Skeletal muscle tissue (tissue), 4 donors: ENCODE results near the gene MRTFB. TPM values are rescaled to one million over a fixed set of nuclear protein-coding genes. Genes with fewer than 3 reads are reported as not detected.

Source experiments
- H3K27ac ChIP-seq: one replicate; pipeline ENCODE4 v1.7.0; 2013; ENCODE audit warnings: mild to moderate bottlenecking, low read depth, low read length, inconsistent platforms
- H3K27me3 ChIP-seq, 3 donors: one replicate each; pipeline ENCODE4 v1.7.0; 2013; ENCODE audit warnings: low read length in 3 of 3; ENCODE audit not compliant: control insufficient read depth in 3 of 3, insufficient read depth in 3 of 3
- H3K36me3 ChIP-seq, 3 donors: one replicate each; pipeline ENCODE4 v1.7.0; 2013; ENCODE audit warnings: low read length in 3 of 3; ENCODE audit not compliant: control insufficient read depth in 3 of 3, insufficient read depth in 3 of 3
- H3K4me1 ChIP-seq, 3 donors: one replicate each; pipeline ENCODE4 v1.7.0; 2013; ENCODE audit warnings: low read length in 3 of 3, mild to moderate bottlenecking in 3 of 3; ENCODE audit not compliant: control insufficient read depth in 3 of 3, insufficient read depth in 3 of 3
- H3K4me3 ChIP-seq, 3 donors: one replicate each; pipeline ENCODE4 v1.7.0; 2013; ENCODE audit warnings: low read length in 3 of 3
- H3K9ac ChIP-seq, 3 donors: one replicate each; pipeline ENCODE4 v1.7.0; 2013; ENCODE audit warnings: low read length in 3 of 3, mild to moderate bottlenecking in 3 of 3, moderate library complexity in 2 of 3, low read depth in 1 of 3
- H3K9me3 ChIP-seq, 3 donors: one replicate each; pipeline ENCODE4 v1.7.0; 2013; ENCODE audit warnings: low read length in 3 of 3; ENCODE audit not compliant: control insufficient read depth in 3 of 3
- total RNA-seq: library from RNA; depleted of rRNA; stranded (reverse); fragments of >200 nt; gene quantifications from one replicate; pipeline ENCODE4 v1.2.3, GENCODE V29; 2014
- donor health status: Osteomylitis.

MRTFB gene
- total RNA-seq, 1 donor from 2014 or later, result 13.0 TPM

GRCh38 chr16:14307059-14307526 lies 236.0 kb downstream of the MRTFB start:
- H3K27me3 ChIP-seq, result no peaks in the 10 kb centered on the region
- H3K4me3 ChIP-seq, result peak overlapping the region; percentile 40 to 72 (median 65)
- peaks cover 55 to 64% (median 62%) of the 10 kb centered on the region in 3 donors for H3K4me1 ChIP-seq
- no peaks in the 10 kb centered on the region for H3K36me3 ChIP-seq
- no peaks in the 10 kb centered on the region for H3K9me3 ChIP-seq
- H3K9ac ChIP-seq, result peak overlapping the region; percentile 63 to 95 (median 92)
- peak overlapping the region; percentile 94 for H3K27ac ChIP-seq

GRCh38 chr16:14307527-14308367 lies 236.6 kb downstream of the MRTFB start:
- Histone ChIP-seq H3K27ac (peak overlapping the region; percentile 94), H3K36me3 (no peaks in the 10 kb centered on the region), H3K9ac (peak overlapping the region; percentile 63 to 95 (median 92)), H3K4me3 (peak overlapping the region; percentile 40 to 72 (median 65)), H3K9me3 (no peaks in the 10 kb centered on the region), H3K4me1 (peaks cover 55 to 64% (median 64%) of the 10 kb centered on the region in 3 donors), H3K27me3 (no peaks in the 10 kb centered on the region)

DNA sequence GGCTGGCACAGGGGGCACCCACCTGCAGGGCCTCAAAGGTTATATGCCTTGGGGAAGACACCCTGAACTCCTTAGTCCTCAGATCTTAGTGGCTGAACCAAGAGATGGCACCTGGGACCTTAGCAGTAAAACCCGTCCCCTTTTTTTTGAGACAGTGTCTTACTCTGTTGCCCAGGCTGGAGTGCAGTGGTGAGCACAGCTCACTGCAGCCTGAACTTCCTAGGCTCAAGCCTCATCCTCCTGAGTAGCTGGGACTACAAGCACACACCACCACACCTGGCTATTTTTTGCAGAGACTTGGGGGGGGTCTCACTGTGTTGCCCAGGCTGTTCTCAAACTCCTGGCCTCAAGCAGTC lies 237.2 kb downstream of the MRTFB start:
- Histone ChIP-seq H3K36me3 (no peaks in the 10 kb centered on the region), H3K27me3 (no peaks in the 10 kb centered on the region), H3K9ac (peak overlapping the region; percentile 63 to 95 (median 92)), H3K9me3 (no peaks in the 10 kb centered on the region), H3K4me3 (peak overlapping the region; percentile 45 to 72 (median 65)), H3K27ac (peak overlapping the region; percentile 94), H3K4me1 (peaks cover 56 to 66% (median 63%) of the 10 kb centered on the region in 3 donors)

DNA sequence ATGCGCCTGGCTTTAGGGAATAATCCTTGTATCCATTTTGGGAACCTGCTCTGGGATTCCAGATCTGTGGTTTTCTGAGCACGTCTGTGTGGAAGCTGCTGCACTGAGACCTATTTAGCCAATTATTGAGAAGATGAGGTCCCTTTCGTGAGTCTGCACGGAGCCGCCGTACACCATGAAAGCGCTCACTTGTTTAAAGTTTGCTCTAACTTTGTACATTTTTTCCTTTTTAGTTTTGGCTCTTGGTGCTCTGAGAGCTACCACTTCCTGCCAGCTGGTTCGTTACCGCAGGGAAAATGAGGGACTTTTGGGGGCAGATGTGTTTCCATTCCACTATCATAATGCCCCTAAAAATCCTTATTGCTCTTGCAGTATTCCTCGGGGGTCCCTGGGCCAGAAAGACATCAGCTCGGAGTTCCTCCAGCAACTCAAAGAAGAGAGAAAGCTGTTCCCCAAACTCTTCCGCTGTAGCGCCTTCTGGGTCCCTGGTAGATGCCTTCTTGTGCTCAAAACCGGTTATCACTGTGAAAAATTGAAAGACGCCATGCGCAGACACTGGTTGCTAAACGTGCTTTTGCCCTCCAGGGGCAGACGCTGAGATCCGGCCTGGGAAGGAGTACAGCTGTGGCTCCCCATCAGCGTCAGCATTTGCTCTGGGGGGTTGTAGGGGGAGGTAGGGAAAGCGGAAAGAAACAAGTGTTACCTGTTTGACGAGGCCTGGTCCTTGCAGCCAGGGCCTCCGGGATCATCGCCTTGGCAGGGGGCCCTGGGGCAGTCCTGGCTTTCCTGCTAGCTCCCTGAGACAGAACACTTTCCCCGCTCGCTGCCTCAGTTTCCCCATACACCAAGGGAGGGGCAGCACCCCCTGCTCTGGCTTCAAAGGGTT lies 238.1 kb downstream of the MRTFB start:
- Histone ChIP-seq H3K4me3 (peak overlapping the region; percentile 45 to 72 (median 65)), H3K4me1 (peaks cover 65 to 71% (median 68%) of the 10 kb centered on the region in 3 donors), H3K27me3 (no peaks in the 10 kb centered on the region), H3K27ac (peak overlapping the region; percentile 94), H3K36me3 (no peaks in the 10 kb centered on the region), H3K9me3 (no peaks in the 10 kb centered on the region), H3K9ac (peak overlapping the region; percentile 66 to 95 (median 92))

DNA sequence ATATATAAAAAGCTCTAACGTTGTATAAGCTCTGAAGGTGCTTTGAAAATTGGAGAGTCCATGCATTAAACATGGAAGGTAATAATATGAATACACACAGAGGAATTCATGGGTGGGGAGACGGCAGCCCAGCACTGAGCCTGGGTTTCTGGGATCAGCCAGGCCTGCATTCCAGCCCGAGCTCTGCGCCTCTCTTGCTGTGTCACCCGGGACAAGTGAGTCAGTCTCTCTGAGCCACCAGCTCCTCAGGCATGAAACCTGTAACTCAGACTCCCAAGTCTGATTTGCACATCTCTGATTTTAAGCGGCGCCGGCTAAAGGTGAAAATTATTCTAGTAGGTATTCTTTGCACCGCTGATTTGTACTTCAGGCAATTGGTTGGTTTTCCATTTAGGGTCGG lies 238.8 kb downstream of the MRTFB start:
- Histone ChIP-seq H3K27me3 (no peaks in the 10 kb centered on the region), H3K9ac (peak overlapping the region; percentile 66 to 95 (median 92)), H3K27ac (peak overlapping the region; percentile 94), H3K4me1 (peaks cover 69 to 73% (median 69%) of the 10 kb centered on the region in 3 donors), H3K9me3 (no peaks in the 10 kb centered on the region), H3K4me3 (peak overlapping the region; percentile 48 to 67 (median 65)), H3K36me3 (no peaks in the 10 kb centered on the region)

- Histone ChIP-seq H3K9ac (peak overlapping the region; percentile 60 to 92 (median 61)), H3K36me3 (no peaks in the 10 kb centered on the region), H3K27me3 (no peaks in the 10 kb centered on the region), H3K27ac (peak overlapping the region; percentile 94), H3K4me1 (peaks cover 64 to 71% (median 70%) of the 10 kb centered on the region in 3 donors), H3K4me3 (peak overlapping the region; percentile 48 to 66 (median 63)), H3K9me3 (no peaks in the 10 kb centered on the region)
Observed at GRCh38 chr16:14310519-14310991, 239.4 kb downstream of the MRTFB start.

DNA sequence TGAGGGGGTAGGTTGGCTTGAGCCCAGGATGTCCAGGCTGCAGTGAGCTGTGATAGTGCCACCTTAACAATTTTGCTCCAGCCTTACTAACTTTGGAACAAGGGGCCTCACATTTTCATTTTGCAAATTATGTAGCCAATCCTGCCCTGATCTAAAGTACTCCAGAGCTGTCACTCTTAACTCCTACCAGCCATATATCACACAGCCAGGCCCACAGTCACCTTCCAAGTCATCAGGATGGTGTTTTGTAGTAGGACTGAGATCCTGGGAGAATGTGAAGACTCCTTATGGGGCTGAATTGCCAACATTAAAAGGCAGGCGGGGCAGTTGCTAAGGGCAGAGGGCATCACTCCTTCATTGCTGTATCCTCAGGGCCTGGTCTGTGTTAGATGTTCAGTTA lies 243.0 kb downstream of the MRTFB start:
- H3K9me3 ChIP-seq, result no peaks in the 10 kb centered on the region
- H3K9ac ChIP-seq, result peak overlapping the region in 1 of 3 donors; percentile 54
- no peak overlapping the region for H3K4me3 ChIP-seq
- H3K27me3 ChIP-seq, result no peaks in the 10 kb centered on the region
- H3K27ac ChIP-seq, result peak overlapping the region; percentile 40
- peaks cover 29 to 48% (median 47%) of the 10 kb centered on the region in 3 donors for H3K4me1 ChIP-seq
- H3K36me3 ChIP-seq, result no peaks in the 10 kb centered on the region

- Histone ChIP-seq H3K9me3 (no peaks in the 10 kb centered on the region), H3K27me3 (no peaks in the 10 kb centered on the region), H3K9ac (no peak overlapping the region), H3K4me1 (peaks cover 19 to 44% (median 44%) of the 10 kb centered on the region in 3 donors), H3K4me3 (no peak overlapping the region), H3K36me3 (no peaks in the 10 kb centered on the region), H3K27ac (no peak overlapping the region)
Observed at GRCh38 chr16:14315683-14316320, 244.7 kb downstream of the MRTFB start.
